Stimulated activated CD4-positive, alpha-beta T cell treated with anti-CD3 and anti-CD28 coated beads, Interleukin-12 subunit alpha, Interleukin-12 subunit beta, amount 100 ng/mL, for 24 hours (primary cell): ENCODE data around the gene LNX1.
"Not testable (repeated sequence)": the region's sequence is repeated elsewhere in the genome, so short reads cannot be mapped to it uniquely, and the experiment has no call there.

ENCODE experiments used
- DNase-seq, 2 experiments: peaks; one replicate each; pipeline ENCODE4 v3.0.0-alpha.2; 2020; ENCODE audit warnings: low read depth in 2 of 2

LNX1 gene

DNA sequence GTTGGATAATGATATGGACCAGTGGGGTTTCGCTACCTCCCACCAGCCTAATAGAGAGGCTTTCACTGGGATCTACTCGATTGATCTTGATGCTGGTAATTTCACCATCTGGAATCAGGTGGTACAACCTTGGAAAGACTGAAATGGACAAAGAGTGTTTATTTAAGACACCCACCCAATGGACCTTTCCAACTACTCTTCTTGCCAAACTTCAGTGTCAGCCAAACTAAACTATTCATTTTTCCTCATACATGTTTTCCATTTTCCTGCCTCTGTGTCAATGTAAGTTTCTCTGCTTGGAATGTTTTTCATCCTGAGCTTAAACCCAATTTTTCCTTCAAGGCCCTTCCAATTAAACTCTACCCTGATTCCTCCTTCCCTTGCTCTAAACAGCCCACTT, 92.6 kb downstream of the LNX1 start:
- no peak for DNase-seq

DNA sequence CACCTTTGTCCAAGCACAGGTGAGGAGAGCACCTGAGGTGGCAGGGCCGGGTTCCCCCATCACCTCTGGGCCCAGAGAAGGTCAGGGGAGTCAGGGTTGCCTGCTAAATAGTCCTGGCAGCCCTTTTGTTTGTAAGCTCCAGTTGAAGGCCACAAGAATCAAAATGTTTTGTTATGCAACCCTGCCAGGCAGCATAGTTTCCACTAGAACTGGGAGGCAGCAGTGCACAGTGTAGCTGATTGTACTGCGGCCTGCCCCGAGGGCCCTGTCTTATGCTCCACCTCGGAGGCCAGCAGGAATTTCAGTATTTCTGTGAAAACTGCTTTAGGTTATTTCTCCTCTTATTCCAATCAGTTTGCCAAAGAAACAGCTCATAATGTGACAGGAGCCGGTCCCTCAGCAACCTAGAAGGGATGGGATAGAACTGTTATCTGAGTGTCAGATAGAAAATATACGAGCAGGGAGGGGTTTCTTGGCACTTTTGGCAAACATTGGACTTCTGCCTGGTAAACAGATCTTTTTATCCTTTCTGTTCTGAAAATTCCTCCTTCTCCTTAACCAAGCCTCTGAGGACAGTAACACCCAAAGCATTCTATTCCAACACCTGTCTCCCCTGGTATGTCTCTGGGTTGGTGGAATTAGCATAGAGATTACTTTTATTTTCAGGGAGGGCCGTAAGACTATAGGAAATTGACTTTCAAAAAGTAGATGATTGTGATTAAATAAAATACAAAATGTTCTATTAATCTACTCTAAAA, 93.6 kb downstream of the LNX1 start:
- no peak for DNase-seq

- no peak for DNase-seq
These were observed 96.4 kb downstream of the LNX1 start for GRCh38 chr4:53494851-53495250.

DNA sequence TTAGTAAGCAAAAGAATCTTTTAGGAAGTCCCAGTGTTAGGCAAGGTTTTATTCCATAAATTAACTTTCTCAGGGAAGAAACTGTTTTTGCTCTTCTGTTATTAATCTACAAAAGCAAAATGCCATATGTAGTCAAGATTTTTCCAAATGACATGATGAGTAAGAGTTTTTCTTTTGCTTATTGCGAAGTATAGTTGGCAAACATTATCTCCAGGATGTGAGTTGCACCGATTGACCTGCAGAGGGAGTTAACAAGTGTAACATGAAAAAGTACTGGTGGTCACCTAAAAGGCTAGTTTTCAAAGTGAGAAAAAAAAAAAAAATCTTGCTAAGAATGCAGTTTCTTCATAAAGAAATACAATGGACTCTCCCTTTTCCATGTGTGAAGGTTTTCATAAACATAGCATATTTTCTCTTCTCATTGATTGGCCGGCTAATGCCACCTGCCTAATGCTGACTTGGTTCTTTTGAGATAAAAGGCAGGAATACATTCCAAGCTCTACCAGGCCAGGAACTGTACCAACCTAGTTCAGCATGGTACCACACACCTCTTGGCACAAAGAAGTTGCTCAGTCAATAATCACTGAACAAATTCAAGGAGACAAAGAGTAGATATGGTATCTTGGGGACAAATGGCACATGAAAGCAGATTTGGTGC, 100.2 kb downstream of the LNX1 start:
- DNase-seq: no peak

- DNase-seq: no peak
These were observed 100.9 kb downstream of the LNX1 start for GRCh38 chr4:53490161-53490956.

DNA sequence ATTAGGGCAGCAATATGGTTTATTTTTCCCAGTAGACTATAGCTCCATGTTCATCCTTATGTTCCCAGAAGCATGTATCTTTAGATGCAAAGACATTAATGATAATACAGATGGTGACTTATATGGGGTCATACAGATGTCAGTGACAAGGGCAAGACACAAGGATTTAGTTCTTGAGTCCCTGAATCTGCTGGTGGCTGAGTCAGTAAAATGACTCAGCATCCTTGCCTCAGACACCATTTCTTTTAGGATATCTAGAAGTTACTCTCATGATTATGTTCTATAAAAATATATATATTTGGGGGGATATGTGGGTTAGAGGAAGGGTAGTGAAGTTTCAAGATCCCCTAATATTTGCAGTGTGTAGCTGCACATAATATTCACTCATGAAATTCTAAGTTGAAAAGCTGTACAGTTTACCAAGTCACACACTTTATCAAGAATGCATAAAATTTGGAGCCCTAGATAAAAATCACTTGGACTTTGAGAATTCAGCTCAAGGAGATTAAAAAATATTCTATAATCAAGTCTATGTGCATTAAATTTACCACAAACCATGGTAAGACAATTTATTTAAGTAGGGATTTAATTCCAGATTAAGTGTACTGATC, 101.9 kb downstream of the LNX1 start:
- no peak for DNase-seq

- DNase-seq: no peak
These were observed 103.5 kb downstream of the LNX1 start for GRCh38 chr4:53487766-53488165.

DNA sequence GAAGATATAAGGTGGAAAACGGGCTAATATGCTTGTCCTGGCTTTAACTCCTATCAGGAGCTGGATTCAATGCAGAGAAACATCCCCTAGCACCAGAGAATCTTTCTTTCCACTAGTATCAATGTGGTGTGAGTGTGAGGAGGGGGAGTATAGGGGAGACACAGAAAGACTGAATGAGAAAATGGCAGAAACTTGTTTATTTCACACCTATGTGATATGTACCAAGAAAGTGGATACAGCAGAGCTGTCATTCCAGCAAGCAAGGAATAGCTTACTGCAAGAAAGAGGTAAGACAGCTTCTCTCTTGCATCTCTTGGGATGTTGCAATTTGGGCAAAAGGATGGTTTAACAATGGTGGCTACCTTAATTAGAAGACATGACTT, 105.6 kb downstream of the LNX1 start:
- no peak for DNase-seq

DNA sequence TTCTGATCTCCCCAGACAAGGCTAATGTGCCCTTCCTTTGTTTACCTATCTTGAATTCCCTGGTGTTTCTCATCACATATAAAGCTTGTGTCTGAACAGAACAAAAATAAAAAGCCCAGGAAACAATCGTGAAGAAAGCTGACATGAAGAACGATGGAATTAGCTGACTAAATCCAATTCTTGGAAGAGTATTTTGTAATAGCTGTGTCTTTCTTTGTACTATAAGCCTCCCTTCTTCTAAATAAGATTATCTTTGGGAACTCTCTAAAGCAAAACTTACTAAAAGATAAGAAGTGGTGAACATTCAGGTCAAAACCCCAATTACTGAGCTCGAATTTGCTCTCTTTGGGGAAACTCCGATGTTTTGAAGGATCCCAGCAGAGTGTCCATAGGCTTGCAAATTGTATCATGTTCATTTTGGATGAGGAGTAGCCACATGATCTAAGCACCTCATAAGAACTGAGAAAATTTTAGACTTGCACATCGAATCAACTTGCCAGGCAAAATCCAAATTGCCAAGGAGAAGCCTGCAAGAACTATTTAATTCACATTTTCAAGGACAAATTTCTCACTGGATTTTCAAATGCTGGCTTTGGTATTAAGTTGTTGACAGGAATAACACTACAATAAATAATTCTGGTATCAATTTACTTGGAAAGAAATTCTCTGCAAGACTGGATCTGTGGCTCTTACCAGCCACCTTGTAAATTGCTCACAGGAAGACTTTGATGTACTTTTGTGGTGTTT, 106.2 kb downstream of the LNX1 start:
- no peak for DNase-seq

- no peak for DNase-seq
These were observed 108.0 kb downstream of the LNX1 start for GRCh38 chr4:53483250-53483649.

GRCh38 chr4:53481586-53481985, 109.7 kb downstream of the LNX1 start:
- no peak for DNase-seq

DNA sequence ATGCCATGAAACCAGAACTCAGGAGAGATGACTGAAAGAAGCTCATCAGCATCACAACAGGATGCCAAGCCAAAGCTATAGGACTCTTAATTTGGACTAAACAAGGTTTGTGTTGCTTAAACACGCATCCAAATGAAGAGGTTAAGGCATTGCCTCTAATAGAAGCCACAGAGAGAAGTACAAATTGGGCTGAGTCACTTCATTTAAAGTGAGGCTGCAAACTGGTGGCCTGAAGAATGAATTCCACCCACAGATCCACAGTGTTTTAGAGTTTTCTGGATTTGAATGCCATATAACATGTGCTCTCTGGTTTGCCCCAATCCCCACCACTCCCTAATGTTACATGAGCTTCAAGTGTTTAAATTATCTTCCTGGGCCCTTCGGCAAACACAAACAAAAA, 110.4 kb downstream of the LNX1 start:
- no peak for DNase-seq

DNA sequence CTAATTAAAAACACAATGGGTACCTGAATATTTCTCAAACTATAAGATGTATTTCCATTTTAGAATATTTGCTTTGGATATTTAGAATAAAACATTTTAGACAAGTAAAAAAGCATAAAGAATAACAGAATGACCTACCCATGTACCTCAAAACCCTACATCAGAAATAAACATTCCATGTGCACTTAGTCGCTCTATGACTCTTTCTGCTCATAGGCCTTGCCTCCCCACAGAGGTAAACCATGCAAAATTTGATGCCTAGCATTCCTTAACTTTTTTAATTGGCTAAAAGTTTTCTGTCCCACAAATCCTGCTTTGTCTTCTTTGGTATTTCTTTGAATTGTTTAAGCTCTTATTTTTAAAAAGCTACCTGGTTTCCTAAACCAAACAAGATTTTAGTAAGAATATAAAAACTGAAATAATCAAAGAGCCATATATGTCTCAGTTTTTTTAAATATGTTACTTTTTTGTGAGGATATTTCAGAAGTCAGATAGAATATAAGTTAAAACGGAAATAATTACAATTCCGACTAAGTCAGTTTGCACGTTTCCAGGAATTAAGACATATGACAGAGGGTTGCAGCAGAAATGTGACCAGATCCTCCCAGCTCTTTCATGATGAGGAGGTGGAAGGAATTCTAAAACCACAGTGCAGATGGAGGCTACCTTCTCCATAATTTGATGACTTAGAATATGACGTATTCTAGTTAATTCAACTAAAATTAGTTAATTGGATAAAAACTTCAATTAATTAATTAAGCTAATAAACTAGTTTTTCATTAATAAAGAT, 111.4 kb downstream of the LNX1 start:
- no peak for DNase-seq

- no peak for DNase-seq
These were observed 112.4 kb downstream of the LNX1 start for GRCh38 chr4:53478671-53479456.

- DNase-seq: no peak
These were observed 113.7 kb downstream of the LNX1 start for GRCh38 chr4:53477636-53478035.

GRCh38 chr4:53477038-53477565, 114.2 kb downstream of the LNX1 start:
- no peak for DNase-seq

DNA sequence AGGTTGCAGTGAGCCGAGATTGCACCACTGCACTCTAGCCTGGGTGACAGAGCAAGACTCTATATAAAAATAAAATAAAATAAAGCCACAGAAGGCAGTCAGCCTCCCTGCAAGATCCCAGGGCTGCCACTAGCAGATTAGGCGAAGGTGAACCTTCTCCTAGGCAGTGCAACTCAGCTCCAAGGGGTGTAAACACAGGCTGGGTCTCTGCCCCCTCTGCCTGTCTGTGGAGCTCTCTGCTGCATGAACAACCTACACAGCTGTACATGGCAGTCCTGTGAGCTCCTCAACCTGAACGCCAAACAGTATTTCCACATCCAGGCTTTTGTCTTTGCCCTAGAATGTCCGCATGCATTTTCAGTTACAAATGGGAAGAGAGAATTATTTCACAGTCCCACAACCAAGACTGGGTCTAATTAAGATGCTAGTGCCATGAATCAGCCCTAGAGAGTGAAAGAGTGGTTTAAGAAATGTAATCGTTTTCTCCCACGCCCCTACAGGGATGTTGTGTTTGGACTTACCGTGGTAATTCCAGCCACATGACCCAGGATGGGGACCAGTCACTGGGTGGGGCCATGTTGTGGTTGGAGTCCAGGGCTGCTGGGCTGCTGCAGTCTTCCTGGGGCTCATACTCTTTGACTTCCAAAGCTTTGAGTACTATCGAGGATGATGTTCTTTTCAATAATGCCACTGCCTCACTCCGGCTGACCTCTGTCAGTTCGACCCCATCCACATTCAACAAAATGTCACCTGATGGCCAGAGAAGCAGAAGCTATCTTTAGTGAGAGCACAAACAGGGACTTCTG, 114.9 kb downstream of the LNX1 start:
- no peak for DNase-seq

DNA sequence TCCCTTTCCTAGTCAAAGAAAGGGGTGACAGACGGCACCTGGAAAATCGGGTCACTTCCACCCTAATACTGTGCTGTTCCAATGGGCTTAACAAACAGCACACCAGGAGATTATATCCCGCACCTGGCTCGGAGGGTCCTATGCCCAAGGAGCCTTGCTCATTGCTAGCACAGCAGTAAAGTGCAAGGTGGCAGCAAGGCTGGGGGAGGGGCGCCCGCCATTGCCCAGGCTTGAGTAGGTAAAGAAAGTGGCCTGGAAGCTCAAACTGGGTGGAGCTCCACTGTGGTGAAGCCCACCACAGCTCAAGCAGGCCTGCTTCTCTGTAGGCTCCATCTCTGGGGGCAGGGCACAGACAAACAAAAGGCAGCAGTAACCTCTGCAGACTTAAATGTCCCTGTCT, 124.7 kb downstream of the LNX1 start:
- DNase-seq: not testable (repeated sequence)

DNA sequence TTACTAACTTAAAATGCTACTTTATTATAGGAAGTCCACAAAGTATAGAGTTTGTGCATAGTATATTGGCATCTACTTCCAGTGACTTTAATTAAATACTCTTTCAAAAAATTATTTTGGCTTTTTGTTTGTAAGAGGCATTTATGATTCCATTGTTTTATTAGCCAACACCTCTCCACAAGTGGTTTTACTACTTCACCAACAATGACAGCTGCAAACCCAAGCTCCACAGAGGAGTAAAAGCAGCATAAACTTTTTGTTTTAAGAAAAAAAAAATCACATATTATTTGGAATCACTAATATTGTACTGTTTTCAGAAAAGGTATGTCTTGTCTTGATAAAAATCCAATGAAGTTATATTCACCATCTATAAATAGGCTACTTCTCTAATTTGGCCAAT, 125.4 kb downstream of the LNX1 start:
- DNase-seq: no peak
